Measurements from ENCODE around the gene SH2B3. TPM values are rescaled to one million over a fixed set of nuclear protein-coding genes. Genes with fewer than 3 reads are reported as not detected.

Gene SH2B3
- total and polyA plus RNA-seq, 2 of the 13 experiments (the other 11 are each of a cell fraction or from before 2014, with no cell fraction given), result 6.8 to 6.9 TPM

DNA sequence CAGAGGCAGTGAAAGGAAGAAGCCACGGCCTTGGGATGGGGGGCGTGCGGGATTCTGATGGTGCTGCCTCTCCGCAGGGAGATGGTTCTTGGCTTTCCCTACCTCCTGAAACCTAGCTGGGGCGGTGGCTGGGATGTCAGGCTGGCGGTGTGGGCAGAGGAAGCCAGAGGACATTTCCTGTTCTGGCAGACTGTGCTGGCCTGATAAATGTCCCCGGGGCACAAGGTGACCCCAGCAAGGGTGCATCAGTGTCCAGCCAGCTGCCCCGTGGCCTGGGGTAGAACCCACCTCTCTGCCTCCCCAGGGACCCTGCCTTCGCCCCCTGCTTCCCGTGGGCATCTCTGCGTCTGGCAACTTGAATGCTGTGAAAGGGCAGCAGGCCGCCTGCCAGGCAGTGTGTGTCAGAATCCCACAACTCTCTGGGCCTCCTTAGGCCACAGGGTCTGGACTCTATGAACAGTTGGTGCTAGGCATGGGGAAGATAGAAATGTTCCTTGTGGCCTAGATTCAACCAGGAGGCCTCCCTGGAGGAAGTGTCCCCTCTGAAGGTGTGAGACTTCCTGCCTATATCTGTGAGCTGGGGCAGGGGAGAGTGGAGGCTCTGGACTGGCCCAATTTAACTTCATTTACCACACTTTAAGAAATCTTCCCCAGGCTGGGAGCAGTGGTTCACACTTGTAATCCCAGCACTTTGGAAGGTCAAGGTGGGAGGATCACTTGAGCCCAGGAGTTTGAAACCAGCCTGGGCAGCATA, 4.9 kb downstream of the SH2B3 start (continued):
- TF ChIP-seq, protein P1, sequence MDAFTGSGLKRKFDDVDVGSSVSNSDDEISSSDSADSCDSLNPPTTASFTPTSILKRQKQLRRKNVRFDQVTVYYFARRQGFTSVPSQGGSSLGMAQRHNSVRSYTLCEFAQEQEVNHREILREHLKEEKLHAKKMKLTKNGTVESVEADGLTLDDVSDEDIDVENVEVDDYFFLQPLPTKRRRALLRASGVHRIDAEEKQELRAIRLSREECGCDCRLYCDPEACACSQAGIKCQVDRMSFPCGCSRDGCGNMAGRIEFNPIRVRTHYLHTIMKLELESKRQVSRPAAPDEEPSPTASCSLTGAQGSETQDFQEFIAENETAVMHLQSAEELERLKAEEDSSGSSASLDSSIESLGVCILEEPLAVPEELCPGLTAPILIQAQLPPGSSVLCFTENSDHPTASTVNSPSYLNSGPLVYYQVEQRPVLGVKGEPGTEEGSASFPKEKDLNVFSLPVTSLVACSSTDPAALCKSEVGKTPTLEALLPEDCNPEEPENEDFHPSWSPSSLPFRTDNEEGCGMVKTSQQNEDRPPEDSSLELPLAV (CRISPR knock-in tag; conservative IDR thresholded peaks at IDR 0.05; ENCODE audit: low read depth), result no peak

- ChIA-PET CTCF (ENCODE audit: low intra/inter-chr PET ratio, low total read pairs) (no interaction called here), POLR2A (no interaction called here)
- H3K79me2 ChIP-seq (ENCODE audit: insufficient read depth, low read length), result peaks cover 38% of the 10 kb centered on the region
- ATAC-seq (no peak), DNase-seq (ENCODE audit: low spot score) (no peak), FAIRE-seq (no peak)
- BruUV-seq (replicated peaks), result no TSS peak
- H2AFZ ChIP-seq (ENCODE audit: low read length), result no peak overlapping the region
- H3K4me2 ChIP-seq (ENCODE audit: low read depth, low read length), result no peak overlapping the region
- H3K4me3 ChIP-seq (replicated peaks in 1 of 3; ENCODE audit: insufficient read depth in 1 of 3, low read depth in 2 of 3, low read length in 3 of 3), result no peak overlapping the region
- intact Hi-C loops (cut with micrococcal nuclease; ENCODE audit: unreplicated experiment), result no loop called here
- WGBS (ENCODE audit: low lambda C conversion rate), result 91% methylated on average over 2 of the region's 8 CpGs
- H3K27me3 ChIP-seq (ENCODE audit: control insufficient read depth in 1 of 2, insufficient read depth in 2 of 2, low read length in 2 of 2), result no peaks in the 10 kb centered on the region; a peak in 1 of 5 replicates
- no peak overlapping the region for H3K27ac ChIP-seq (ENCODE audit: extremely low read length, insufficient read depth, low read length)
- H3K9ac ChIP-seq (ENCODE audit: insufficient read depth, low read depth, low read length), result no peak overlapping the region
- no peaks in the 10 kb centered on the region for H3K9me3 ChIP-seq (ENCODE audit: low read length)
- H3K4me1 ChIP-seq (ENCODE audit: insufficient read depth, low read length), result peaks cover 25% of the 10 kb centered on the region
- peaks cover 0 to 11% of the 10 kb centered on the region in 2 experiments; a peak in 2 of 5 replicates for H3K36me3 ChIP-seq (replicated peaks in 1 of 2; ENCODE audit: control insufficient read depth in 1 of 2, insufficient read depth in 2 of 2, low read length in 2 of 2)
- in situ Hi-C loops (cut with HindIII; ENCODE audit: extremely low pct_ligation_motif_present, low pct_unique_long_range_greater_than_20kb), result no loop called here
- no peak for TF ChIP-seq MXD3 (CRISPR knock-in tag; IDR thresholded peaks at IDR 0.05)
- TF ChIP-seq, protein P2, sequence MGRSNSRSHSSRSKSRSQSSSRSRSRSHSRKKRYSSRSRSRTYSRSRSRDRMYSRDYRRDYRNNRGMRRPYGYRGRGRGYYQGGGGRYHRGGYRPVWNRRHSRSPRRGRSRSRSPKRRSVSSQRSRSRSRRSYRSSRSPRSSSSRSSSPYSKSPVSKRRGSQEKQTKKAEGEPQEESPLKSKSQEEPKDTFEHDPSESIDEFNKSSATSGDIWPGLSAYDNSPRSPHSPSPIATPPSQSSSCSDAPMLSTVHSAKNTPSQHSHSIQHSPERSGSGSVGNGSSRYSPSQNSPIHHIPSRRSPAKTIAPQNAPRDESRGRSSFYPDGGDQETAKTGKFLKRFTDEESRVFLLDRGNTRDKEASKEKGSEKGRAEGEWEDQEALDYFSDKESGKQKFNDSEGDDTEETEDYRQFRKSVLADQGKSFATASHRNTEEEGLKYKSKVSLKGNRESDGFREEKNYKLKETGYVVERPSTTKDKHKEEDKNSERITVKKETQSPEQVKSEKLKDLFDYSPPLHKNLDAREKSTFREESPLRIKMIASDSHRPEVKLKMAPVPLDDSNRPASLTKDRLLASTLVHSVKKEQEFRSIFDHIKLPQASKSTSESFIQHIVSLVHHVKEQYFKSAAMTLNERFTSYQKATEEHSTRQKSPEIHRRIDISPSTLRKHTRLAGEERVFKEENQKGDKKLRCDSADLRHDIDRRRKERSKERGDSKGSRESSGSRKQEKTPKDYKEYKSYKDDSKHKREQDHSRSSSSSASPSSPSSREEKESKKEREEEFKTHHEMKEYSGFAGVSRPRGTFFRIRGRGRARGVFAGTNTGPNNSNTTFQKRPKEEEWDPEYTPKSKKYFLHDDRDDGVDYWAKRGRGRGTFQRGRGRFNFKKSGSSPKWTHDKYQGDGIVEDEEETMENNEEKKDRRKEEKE (IDR thresholded peaks at IDR 0.05), result no peak
- TF ChIP-seq BRCA1 (CRISPR knock-in tag; IDR thresholded peaks at IDR 0.05), result no peak
- TF ChIP-seq, protein P3, sequence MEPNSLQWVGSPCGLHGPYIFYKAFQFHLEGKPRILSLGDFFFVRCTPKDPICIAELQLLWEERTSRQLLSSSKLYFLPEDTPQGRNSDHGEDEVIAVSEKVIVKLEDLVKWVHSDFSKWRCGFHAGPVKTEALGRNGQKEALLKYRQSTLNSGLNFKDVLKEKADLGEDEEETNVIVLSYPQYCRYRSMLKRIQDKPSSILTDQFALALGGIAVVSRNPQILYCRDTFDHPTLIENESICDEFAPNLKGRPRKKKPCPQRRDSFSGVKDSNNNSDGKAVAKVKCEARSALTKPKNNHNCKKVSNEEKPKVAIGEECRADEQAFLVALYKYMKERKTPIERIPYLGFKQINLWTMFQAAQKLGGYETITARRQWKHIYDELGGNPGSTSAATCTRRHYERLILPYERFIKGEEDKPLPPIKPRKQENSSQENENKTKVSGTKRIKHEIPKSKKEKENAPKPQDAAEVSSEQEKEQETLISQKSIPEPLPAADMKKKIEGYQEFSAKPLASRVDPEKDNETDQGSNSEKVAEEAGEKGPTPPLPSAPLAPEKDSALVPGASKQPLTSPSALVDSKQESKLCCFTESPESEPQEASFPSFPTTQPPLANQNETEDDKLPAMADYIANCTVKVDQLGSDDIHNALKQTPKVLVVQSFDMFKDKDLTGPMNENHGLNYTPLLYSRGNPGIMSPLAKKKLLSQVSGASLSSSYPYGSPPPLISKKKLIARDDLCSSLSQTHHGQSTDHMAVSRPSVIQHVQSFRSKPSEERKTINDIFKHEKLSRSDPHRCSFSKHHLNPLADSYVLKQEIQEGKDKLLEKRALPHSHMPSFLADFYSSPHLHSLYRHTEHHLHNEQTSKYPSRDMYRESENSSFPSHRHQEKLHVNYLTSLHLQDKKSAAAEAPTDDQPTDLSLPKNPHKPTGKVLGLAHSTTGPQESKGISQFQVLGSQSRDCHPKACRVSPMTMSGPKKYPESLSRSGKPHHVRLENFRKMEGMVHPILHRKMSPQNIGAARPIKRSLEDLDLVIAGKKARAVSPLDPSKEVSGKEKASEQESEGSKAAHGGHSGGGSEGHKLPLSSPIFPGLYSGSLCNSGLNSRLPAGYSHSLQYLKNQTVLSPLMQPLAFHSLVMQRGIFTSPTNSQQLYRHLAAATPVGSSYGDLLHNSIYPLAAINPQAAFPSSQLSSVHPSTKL (CRISPR knock-in tag; IDR thresholded peaks at IDR 0.05), result no peak
- TF ChIP-seq SUZ12 (IDR thresholded peaks at IDR 0.05; ENCODE audit: low read depth, low read length), result no peak
- no peak for TF ChIP-seq PAX8 (CRISPR knock-in tag; IDR thresholded peaks at IDR 0.05; ENCODE audit: borderline replicate concordance)
- no peak for TF ChIP-seq ZNF3 (CRISPR knock-in tag; IDR thresholded peaks at IDR 0.05)
- no peak for TF ChIP-seq NR3C1 (CRISPR knock-in tag; IDR thresholded peaks at IDR 0.05)
- H4K20me1 ChIP-seq (ENCODE audit: insufficient read depth, low read length), result peaks cover 43% of the 10 kb centered on the region
Observed at GRCh38 chr12:111411185-111411764, 5.6 kb downstream of the SH2B3 start.

Data from HepG2 (cell line).